Sciatic nerve (tissue), 2 donors: ENCODE measurements around the gene DGKI. TPM values are rescaled to one million over a fixed set of nuclear protein-coding genes. Genes with fewer than 3 reads are reported as not detected.
A peak's percentile ranks its signal among the peaks of the same experiment; 100 is the strongest.
"Not testable (repeated sequence)": the region's sequence is repeated elsewhere in the genome, so short reads cannot be mapped to it uniquely, and the experiment has no call there.

ENCODE experiments used
- ATAC-seq: fragments of 200-7000 bp; cut with Tn5 transposase; one replicate; pipeline ENCODE4 v1.9.1; 2020; ENCODE audit warnings: mild to moderate bottlenecking, moderate library complexity
- DNase-seq: peaks from one replicate; pipeline ENCODE4 v3.0.0-alpha.2; 2020; ENCODE audit warnings: low spot score
- intact Hi-C: fragments of 100-400 bp; cut with DNase I; formaldehyde crosslinking; loops from one replicate; pipeline ENCODE4 v1.14.2; 2022
- total RNA-seq: library from RNA; stranded (reverse); fragmentation: NEBNext Ultra II Directional; extraction: Animal tissue kit (Norgen Biotek cat#: 25700); gene quantifications from one replicate; pipeline ENCODE4 v1.2.1, GENCODE V29; 2021
- donor health status: DM: no; HTN: no; CAD: no.
- donor health status: DM: no; HTN: no; CAD: no.

The DGKI gene
- total RNA-seq, 1 donor from 2014 or later: 2.3 TPM

GRCh38 chr7:137839903-137840779 is 6.6 kb downstream of the DGKI start:
- DNase-seq: no peak
- intact Hi-C loops: no loop called here
- no peak for ATAC-seq

DNA sequence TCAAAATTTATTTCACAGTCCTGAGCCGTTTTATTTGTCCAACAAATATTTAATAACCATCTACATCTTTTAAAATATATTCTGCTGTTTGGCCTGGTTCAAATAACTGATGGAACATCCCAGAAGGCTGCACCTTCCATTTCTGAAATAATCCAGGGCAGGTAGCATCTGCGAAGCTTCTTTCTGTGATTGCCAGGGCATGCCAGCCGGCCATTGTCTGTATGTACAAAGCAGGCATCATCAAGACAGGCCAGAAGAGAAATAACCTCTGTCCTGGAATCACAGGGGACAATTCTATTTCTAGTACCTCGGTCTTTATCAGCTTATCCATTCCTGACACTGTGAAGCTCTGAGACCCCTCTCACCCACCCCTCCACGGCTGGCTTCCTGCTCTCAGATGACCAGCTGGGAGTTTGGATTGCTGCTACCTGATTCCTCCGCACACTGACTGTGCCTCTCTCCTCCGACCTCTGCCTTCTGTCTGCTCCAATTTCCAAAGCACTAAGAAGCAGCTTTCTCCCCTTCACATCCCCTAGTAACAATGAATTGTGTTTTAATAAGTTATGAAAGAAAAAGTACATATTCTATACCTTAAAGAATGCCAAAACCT is 8.0 kb downstream of the DGKI start:
- ATAC-seq: no peak
- DNase-seq: no peak
- intact Hi-C loops: no loop called here

DNA sequence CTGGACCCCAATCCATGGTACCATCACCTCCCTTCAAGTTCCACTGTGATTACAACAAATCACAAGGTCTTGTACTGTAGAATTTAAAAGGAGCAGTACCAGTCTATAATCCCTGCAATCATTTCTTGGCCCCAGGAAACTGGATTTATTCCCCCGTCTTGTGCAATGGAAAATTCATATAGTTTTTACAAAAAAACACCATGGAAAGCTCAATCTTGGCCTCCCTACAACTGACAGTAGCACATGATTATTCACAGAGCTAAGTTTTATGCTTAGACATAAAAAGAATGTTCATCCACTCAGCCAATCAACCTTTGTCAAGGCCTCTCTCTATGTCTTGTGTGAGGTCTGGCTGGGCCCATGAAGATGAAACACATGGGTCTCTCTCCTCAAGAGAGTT is 10.2 kb downstream of the DGKI start:
- no peak for DNase-seq
- no peak for ATAC-seq
- intact Hi-C loops: no loop called here

DNA sequence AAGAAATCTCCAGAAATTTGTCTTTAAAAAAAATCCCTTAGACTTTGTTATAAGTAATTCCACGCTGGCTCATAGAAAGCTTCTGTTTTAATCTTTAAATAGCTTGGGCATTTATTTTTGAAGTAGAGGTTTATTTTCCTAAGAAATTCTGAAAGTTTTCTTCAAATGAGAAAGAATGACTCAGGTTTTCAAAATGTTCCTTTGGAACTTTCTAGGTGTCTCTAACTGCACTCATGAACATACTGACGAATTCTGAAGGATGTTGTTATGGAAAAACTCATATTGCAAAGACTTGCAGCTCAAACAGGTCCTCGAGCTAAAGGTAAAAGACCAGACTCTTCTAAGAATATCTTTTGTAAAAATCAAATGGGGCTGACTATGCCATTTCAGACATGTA is 10.7 kb downstream of the DGKI start:
- ATAC-seq: no peak
- intact Hi-C loops: no loop called here
- no peak for DNase-seq

DNA sequence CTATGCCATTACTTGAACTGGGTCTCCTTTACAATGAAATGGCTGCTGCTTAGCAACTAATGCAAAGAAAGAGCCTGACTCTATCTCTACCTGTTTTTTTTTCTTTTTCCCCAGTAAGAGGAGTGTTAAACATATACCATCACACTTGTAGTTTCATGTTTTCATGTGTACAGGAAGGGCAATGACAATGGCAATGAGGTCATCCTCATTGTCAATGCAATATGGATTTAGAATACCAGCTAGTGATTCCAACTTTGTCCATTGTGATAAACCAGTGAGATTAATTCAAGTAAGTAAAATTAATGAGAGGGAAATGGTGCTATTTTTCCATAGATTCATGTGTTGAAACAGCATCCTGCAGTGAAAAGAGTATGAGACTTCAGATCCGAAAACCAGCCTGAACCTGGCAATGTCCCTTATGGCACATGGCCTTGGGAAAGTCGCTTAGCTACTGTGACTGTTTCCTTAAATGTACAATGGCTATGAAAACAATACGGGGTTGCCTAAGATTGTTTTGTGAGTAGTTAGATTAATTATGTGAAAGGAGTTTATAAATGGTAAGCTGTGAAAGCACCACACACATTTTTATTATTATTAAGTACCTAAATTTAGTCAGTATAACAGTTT is 11.2 kb downstream of the DGKI start:
- DNase-seq (no peak), ATAC-seq (no peak)
- intact Hi-C loops: no loop called here

GRCh38 chr7:137834552-137834951 is 12.2 kb downstream of the DGKI start:
- intact Hi-C loops: no loop called here
- ATAC-seq (no peak), DNase-seq (no peak)

DNA sequence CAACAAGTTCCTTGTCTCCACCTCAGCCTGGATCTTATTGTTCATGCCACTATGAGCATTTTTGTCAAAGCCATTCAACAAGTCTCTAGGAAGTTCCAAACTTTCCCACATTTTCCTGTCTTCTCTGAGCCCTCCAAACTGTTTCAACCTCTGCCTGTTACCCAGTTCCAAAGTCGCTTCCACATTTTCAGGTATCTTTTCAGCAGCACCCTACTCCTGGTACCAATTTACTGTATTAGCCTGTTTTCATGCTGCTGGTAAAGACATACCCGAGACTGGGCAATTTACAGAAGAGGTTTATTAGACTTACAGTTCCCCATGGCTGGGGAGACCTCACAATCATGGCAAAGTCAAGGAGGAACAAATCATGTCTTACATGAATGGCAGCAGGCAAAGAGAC is 13.8 kb downstream of the DGKI start:
- intact Hi-C loops, ATAC-seq, DNase-seq: not testable (repeated sequence)

DNA sequence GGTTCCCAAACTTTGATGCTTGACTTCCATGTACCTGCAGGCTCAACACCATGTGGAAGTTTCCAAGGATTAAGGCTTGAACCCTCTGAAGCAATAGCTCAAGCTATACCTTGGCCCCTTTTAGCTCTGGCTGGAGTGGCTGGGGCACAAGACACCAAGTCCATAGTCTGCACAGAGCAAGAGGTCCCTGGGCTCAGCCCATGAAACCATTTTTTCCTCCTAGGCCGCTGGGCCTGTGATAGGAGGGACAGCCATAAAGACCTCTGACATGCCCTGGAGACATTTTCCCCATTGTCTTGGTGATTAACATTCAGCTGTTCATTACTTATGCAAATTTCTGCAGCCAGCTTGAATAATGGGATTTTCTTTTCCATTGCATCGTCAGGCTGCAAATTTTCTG is 14.4 kb downstream of the DGKI start:
- DNase-seq (no peak), ATAC-seq (no peak)
- intact Hi-C loops: no loop called here

GRCh38 chr7:137831555-137831954 is 15.2 kb downstream of the DGKI start:
- DNase-seq, ATAC-seq, intact Hi-C loops: not testable (repeated sequence)

DNA sequence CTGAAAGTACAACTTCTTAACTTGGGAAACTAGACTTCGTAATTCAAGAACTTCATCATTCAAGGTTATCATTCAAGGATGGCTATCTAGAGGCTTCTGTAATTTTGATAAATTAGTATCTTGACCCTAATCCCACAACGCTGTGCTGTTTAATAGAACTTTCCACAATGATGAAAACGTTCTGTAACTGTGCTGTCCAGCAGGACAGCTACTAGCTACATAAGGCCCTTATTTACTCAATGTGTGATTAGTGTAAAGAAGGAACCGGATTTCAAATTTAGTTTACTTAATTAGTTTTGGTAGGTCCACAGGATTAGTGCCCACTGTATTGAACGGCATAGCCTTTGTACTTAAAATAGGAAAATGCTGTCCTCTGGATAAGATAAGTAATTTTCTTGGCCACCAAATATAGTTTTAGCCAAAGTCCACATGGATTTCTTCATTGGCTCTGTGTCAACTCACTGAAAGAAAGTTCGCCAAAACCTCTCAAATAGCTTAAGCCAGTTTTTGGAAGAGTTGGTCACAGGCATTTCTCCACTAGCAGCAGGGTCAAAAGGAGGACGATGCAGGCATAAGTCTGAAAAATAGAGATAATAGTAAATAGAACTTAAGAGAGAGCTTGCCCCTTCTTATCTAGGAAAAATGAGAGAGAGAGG is 17.3 kb downstream of the DGKI start:
- ATAC-seq: peak; percentile 41
- DNase-seq: no peak
- intact Hi-C loops: no loop called here

DNA sequence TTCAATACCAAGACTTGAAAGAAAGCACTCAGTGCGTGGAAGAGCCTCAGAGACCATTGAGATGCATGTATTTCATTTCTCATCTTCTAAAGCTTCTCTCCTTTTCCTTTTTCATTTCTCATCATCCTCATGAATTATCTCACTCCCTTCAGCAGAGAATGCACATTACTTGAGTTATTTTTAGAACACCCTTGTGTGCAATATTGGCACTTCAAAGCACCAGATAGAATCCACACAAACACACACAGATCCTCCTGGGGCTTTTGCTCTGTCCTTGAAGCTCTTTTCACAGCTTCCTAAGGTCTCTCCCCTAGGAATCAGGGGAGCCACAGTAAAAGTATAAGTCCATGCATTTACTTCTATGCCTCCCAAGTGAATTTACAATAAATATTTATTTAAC is 18.3 kb downstream of the DGKI start:
- DNase-seq (no peak), ATAC-seq (no peak)
- intact Hi-C loops: no loop called here

DNA sequence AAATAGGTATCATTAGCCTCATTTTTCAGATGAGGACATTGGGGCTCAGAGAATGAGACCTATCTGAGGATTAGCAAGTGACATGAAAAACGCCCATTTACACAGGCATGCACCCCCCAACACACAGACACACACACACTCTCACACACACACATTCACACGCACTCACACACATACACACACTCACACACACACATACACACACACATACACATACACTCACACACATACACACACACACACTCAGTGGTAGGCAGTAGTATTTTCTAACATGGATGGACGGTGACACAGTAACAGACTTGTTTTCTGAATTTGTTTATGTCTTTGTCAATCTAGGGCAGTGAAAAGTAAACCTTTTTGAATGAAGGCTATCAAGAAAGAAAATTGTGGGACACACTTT is 21.3 kb downstream of the DGKI start:
- ATAC-seq: no peak
- intact Hi-C loops: no loop called here

GRCh38 chr7:137820677-137821420 is 25.9 kb downstream of the DGKI start:
- intact Hi-C loops: no loop called here
- ATAC-seq (peak; percentile 85), DNase-seq (peak; percentile 76)

More for the DNA sequence above, 21.3 kb downstream of the DGKI start:
- DNase-seq: no peak

DNA sequence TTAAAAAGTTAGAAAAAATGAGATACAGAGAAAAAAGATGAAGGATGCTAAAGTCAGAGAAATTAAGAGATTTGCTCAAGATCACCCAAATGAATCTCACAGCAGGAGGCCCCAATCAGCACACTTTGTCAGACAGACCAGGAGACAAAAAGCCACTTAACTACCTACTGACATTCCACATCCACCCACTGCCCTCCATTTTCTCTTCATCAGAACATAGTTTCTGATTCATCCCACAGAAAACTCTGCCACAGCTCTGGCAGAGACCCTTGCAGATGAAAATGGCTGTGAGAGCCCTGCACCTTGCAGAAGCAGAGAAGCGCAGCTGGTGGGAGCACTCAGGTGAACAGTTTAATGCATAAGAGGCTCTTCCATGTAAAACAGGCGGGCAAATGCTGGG is 26.6 kb downstream of the DGKI start:
- intact Hi-C loops: no loop called here
- no peak for ATAC-seq
- DNase-seq: no peak

DNA sequence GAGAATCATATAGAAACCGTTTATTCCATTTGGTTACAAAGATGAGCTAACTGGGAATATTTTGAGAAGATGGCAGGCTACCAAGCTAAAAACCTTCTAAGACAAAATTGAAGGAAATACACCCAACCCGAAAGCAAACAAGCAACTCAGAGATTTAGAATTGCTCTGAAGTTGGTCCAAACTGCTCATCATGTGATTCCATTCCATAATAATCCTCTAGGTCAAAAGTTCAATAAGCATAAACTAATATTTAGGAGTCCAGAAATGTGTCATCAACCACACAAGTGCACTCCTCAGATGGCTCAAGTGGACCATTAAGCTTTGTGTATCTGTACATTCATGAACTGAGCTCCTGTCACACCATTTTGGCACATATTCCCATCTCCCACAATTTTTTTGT is 28.7 kb downstream of the DGKI start:
- DNase-seq (no peak), ATAC-seq (no peak)
- intact Hi-C loops: no loop called here

DNA sequence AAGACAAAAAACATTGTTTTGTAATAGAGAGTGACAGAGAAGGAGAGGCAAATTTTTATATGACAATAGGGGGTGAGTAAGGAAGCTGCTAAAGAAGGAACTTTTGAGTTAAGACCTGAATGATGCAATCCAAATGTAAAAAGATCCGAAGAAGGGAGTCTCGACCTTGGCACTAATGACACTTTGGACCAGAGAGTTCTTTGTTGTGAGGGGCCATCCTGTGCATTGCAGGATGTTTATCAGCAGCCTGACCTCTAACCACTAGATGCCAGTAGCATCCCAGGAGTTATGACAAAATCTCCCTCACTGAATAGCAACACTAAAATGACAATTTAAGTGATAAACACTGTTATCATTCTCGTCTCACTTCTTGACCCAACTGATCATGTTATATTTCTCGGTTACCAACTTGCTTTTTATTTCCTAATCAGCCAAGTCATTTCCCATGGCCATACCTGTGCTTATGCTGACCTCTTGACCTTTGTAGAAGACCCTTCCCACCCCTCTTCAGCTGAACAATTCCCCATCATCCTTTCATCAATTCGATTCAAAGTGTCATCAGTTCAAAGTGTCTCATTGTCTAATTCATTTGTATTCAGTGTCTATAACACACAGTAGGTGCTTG is 30.0 kb downstream of the DGKI start:
- intact Hi-C loops: no loop called here
- DNase-seq (no peak), ATAC-seq (no peak)

- DNase-seq (no peak), ATAC-seq (no peak)
- intact Hi-C loops: no loop called here
Observed at GRCh38 chr7:137813541-137813940, 33.2 kb downstream of the DGKI start.

DNA sequence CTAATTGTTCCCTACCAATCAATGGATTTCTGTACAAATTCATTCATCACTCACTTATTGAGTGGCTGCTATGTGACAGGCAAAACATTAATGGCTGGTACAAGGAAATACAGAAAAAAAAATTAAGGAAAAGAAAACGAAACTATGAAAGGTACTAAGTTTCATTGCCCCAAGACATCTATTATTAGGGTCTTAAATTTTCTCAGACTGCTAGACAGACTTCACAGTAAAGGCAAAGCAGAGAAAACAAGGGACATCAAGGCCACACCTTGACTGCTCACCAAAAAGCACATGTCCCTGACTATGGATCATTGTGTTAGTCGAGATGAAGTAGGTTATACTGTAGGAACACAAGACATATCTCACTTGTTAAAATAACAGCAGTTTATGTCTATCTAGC is 36.5 kb downstream of the DGKI start:
- DNase-seq (no peak), ATAC-seq (no peak)
- intact Hi-C loops: no loop called here

DNA sequence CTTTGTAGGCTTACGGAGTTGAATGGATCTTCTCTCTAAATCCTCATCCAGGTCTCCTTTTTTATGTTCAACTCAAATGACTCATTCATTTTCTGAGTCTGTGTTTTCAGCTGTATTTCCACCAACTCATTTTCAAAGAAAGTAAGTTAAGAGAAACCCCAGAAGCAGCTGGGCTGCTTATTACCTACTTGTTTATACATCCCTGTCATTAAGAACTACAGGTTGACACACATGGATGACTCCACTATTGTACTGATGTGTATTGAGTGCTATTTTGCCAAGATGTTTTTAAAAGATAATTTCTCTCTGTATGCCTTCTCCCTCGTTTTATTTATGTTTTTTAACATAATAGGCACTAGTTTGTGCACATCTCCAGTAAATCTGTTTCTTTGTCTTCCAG is 41.9 kb downstream of the DGKI start:
- DNase-seq (no peak), ATAC-seq (no peak)
- intact Hi-C loops: no loop called here
